ENCODE data around the gene MXD3.
"Not testable (repeated sequence)": the region's sequence is repeated elsewhere in the genome, so short reads cannot be mapped to it uniquely, and the experiment has no call there.

The MXD3 gene

GRCh38 chr5:177319913-177320588 lies 8.4 kb upstream of the MXD3 start:
- DNase-seq (ENCODE audit: low read depth) = no peak

GRCh38 chr5:177317959-177318377 lies 6.3 kb upstream of the MXD3 start:
- peak; percentile 53 for DNase-seq (ENCODE audit: low read depth)

- no peak for DNase-seq (ENCODE audit: low read depth)
Measured at GRCh38 chr5:177316005-177316404, 4.3 kb upstream of the MXD3 start.

- DNase-seq (ENCODE audit: low read depth) = no peak
Measured at GRCh38 chr5:177315411-177315810, 3.7 kb upstream of the MXD3 start.

- DNase-seq (ENCODE audit: low read depth) = no peak
Measured at GRCh38 chr5:177314376-177315342, 3.0 kb upstream of the MXD3 start.

GRCh38 chr5:177313561-177314259 lies 2.0 kb upstream of the MXD3 start:
- DNase-seq (ENCODE audit: low read depth) = no peak

GRCh38 chr5:177312649-177313181 lies 1.0 kb upstream of the MXD3 start:
- no peak for DNase-seq (ENCODE audit: low read depth)

GRCh38 chr5:177311392-177311722 lies 341 bp downstream of the MXD3 start:
- no peak for DNase-seq (ENCODE audit: low read depth)

- DNase-seq (ENCODE audit: low read depth) = no peak
Measured at GRCh38 chr5:177310757-177311391, 824 bp downstream of the MXD3 start.

GRCh38 chr5:177310332-177310731 lies 1.4 kb downstream of the MXD3 start:
- no peak for DNase-seq (ENCODE audit: low read depth)

- DNase-seq (ENCODE audit: low read depth) = peak; percentile 55
Measured at GRCh38 chr5:177309351-177310191, 2.1 kb downstream of the MXD3 start.

- no peak for DNase-seq (ENCODE audit: low read depth)
Measured at GRCh38 chr5:177308740-177309139, 3.0 kb downstream of the MXD3 start.

- DNase-seq (ENCODE audit: low read depth) = no peak
Measured at GRCh38 chr5:177307544-177308363, 3.9 kb downstream of the MXD3 start.

- no peak for DNase-seq (ENCODE audit: low read depth)
Measured at GRCh38 chr5:177306674-177307543, 4.8 kb downstream of the MXD3 start.

GRCh38 chr5:177306103-177306640 lies 5.5 kb downstream of the MXD3 start:
- DNase-seq (ENCODE audit: low read depth) = not testable (repeated sequence)

- no peak for DNase-seq (ENCODE audit: low read depth)
Measured at GRCh38 chr5:177304392-177305119, 7.1 kb downstream of the MXD3 start.

- no peak for DNase-seq (ENCODE audit: low read depth)
Measured at GRCh38 chr5:177303925-177304391, 7.7 kb downstream of the MXD3 start.
